Breast epithelium (tissue), 4 donors: Measurements from ENCODE around the gene SH3BGRL. TPM values are rescaled to one million over a fixed set of nuclear protein-coding genes. Genes with fewer than 3 reads are reported as not detected.
"Not testable (repeated sequence)": the region's sequence is repeated elsewhere in the genome, so short reads cannot be mapped to it uniquely, and the experiment has no call there.

ENCODE experiments used
- DNase-seq, 2 donors: peaks; one replicate each; pipeline ENCODE4 v3.0.0-alpha.2; 2019; ENCODE audit warnings: low spot score in 2 of 2
- H3K27ac ChIP-seq, 2 donors: fragments of 200-600 bp; sonication (generic) in 1 of 2; one replicate each; pipeline ENCODE4 v1.5.1; 2016 to 2019; ENCODE audit warnings: mild to moderate bottlenecking in 1 of 2
- H3K27me3 ChIP-seq, 2 donors: fragments of 200-600 bp; sonication (generic) in 1 of 2; one replicate each; pipeline versions ENCODE4 v1.5.1 to v1.6.0; 2017 to 2019; ENCODE audit warnings: control low read depth in 1 of 2, mild to moderate bottlenecking in 1 of 2
- H3K36me3 ChIP-seq: fragments of 200-600 bp; one replicate; pipeline ENCODE4 v1.5.1; 2019
- H3K4me1 ChIP-seq, 2 donors: fragments of 200-600 bp; sonication (generic); one replicate each; pipeline ENCODE4 v1.5.1; 2016 to 2019; ENCODE audit warnings: control low read depth in 1 of 2
- H3K4me3 ChIP-seq, 3 donors: fragments of 200-600 bp; sonication (generic); 1 replicate in 2 of 3; 2 replicates in 1 of 3; pipeline ENCODE4 v1.5.1; 2016 to 2019; ENCODE audit warnings: mild to moderate bottlenecking in 3 of 3, moderate library complexity in 2 of 3
- H3K9me3 ChIP-seq, 2 donors: fragments of 200-600 bp; sonication (generic) in 1 of 2; one replicate each; pipeline ENCODE4 v1.5.1; 2016 to 2019; ENCODE audit warnings: control low read depth in 1 of 2
- CTCF ChIP-seq, 3 donors: fragments of 450-650 bp; IDR thresholded peaks; one replicate each; pipeline ENCODE4 v1.5.1; 2016 to 2017; ENCODE audit warnings: antibody characterized with exemption in 3 of 3, mild to moderate bottlenecking in 3 of 3, moderate library complexity in 3 of 3
- POLR2A ChIP-seq: fragments of 450-650 bp; IDR thresholded peaks from one replicate; pipeline ENCODE4 v1.6.1; 2016; ENCODE audit warnings: antibody characterized with exemption, mild to moderate bottlenecking, moderate library complexity
- POLR2AphosphoS5 ChIP-seq, 3 donors: sonication (generic); formaldehyde crosslinking; IDR thresholded peaks; one replicate each; pipeline ENCODE4 v1.6.1; 2017; ENCODE audit warnings: antibody characterized with exemption in 3 of 3
- intact Hi-C: fragments of 100-400 bp; cut with DNase I; formaldehyde crosslinking; loops from one replicate; pipeline ENCODE4 v1.15.1; 2023; ENCODE audit warnings: low total_unique reads
- total RNA-seq, 3 donors: library from RNA; depleted of rRNA; stranded (reverse); fragments of >200 nt; gene quantifications; one replicate each; pipeline ENCODE4 v1.1.0, GENCODE V29; 2016

SH3BGRL gene
- total RNA-seq, 3 donors from 2014 or later: 145 to 294 (median 180) TPM

DNA sequence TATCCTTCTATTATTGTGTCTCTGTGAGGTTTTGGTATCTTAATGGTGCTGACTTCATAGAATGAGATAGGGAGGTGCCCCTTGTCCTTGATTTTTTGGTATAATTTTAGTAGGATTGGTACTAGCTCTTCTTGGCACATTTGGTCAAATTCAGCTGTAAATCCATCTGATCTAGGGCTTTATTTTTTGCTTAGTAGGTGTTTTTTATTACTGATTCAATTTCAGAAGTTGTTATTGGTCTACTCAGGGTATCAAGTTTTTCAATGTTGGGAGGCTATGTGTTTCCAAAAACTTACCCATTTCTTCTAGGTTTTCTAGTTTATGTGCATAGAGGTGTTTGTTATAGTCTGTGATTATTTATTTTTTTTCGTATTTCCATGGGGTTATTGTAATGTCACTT lies 103.3 kb downstream of the SH3BGRL start:
- H3K9me3 ChIP-seq: no peaks in the 10 kb centered on the region
- no peak overlapping the region for H3K27ac ChIP-seq
- no peak for DNase-seq
- peaks cover 0 to 6% of the 10 kb centered on the region in 2 donors for H3K27me3 ChIP-seq
- H3K36me3 ChIP-seq: no peaks in the 10 kb centered on the region
- TF ChIP-seq CTCF (IDR thresholded peaks at IDR 0.05) (no peak), POLR2AphosphoS5 (IDR thresholded peaks at IDR 0.05) (no peak), POLR2A (no peak)
- intact Hi-C loops: no loop called here
- no peaks in the 10 kb centered on the region for H3K4me1 ChIP-seq
- no peak overlapping the region for H3K4me3 ChIP-seq

DNA sequence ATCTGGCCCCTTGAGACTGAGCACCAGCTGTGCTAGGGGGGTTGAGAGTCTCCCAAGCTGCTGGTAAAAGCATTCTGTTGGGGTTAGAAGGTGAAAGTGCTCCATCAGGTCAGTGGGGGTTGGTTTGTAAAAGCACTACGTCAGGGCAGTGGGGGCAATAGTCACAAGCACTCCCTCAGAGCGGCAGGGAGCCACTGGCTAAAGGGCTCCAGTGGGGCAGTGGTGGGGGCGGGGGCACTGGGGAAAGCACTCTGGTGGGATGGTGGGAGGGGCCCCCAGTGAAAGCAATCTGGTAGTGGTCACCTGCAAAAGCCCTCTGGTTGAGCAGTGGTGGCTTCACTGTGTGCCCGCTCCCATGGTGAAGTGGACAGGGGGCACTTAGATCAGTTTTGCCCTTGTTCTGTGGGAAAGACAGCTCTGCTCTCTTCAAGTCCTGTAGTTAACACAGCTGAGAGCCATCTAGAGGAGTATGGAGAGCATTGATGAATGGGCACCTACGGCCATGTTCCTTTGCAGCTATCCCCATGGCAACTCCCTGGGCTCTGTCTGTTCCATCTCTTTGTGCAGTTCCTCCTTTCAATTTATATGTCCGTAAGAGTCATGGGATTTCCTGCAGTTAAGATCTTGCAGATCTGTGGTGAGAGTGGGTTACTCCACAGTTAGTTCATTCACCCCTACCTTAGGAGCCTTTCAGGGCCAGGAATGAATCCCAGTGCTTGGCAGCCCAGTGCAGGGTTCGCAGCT lies 106.4 kb downstream of the SH3BGRL start:
- TF ChIP-seq POLR2AphosphoS5 (IDR thresholded peaks at IDR 0.05) (no peak), POLR2A (no peak), CTCF (IDR thresholded peaks at IDR 0.05) (no peak)
- intact Hi-C loops: no loop called here

DNA sequence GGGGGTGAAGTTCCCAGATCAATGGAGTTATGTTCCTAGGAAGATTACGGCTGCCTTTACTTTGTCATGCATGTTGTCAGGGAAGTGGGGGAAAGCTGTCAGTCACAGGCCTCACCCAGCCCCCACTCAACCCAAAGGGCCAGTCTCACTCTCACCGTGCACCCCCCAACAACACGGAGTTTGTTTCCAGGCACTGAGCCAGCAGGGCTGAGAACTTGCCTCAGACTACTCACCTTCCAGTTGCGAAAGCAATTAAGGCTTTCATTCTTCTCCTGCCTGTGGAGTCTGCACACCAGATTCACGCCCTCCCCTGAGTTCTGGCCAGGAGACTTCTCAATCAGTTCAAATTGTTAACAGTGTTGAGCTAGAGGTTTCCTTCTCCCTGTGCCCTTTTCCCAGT lies 114.3 kb downstream of the SH3BGRL start:
- Histone ChIP-seq H3K9me3 (peaks cover 0 to 21% of the 10 kb centered on the region in 2 donors), H3K4me3 (no peak overlapping the region), H3K4me1 (no peaks in the 10 kb centered on the region), H3K27ac (no peak overlapping the region), H3K27me3 (no peaks in the 10 kb centered on the region), H3K36me3 (no peaks in the 10 kb centered on the region)
- intact Hi-C loops: no loop called here
- TF ChIP-seq POLR2A (no peak), CTCF (IDR thresholded peaks at IDR 0.05) (no peak), POLR2AphosphoS5 (IDR thresholded peaks at IDR 0.05) (no peak)
- DNase-seq: no peak

More for the DNA sequence above, 106.4 kb downstream of the SH3BGRL start:
- no peak overlapping the region for H3K27ac ChIP-seq
- H3K4me1 ChIP-seq: no peaks in the 10 kb centered on the region
- no peak for DNase-seq
- peaks cover 0 to 6% of the 10 kb centered on the region in 2 donors for H3K27me3 ChIP-seq
- peaks cover 0 to 14% of the 10 kb centered on the region in 2 donors for H3K9me3 ChIP-seq
- no peaks in the 10 kb centered on the region for H3K36me3 ChIP-seq
- H3K4me3 ChIP-seq: no peak overlapping the region

DNA sequence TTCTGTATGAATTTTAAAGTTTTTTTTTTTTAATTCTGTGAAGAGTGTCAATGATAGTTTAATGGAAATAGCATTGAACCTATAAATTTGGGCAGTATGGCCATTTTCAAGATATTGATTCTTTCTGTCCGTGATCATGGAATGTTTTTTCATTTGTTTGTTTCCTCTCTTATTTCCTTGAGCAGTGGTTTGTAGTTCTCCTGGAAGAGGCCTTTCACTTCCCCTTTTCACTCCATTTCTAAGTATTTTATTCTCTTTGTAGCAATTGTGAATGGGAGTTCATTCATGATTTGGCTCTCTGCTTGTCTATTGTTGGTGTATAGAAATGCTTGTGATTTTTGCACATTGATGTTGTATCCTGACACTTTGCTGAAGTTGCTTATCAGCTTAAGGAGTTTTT lies 129.8 kb downstream of the SH3BGRL start:
- H3K27me3 ChIP-seq, intact Hi-C loops, H3K4me3 ChIP-seq, H3K27ac ChIP-seq, H3K4me1 ChIP-seq, H3K36me3 ChIP-seq, DNase-seq: not testable (repeated sequence)
- peaks cover 0 to 15% of the 10 kb centered on the region in 2 donors for H3K9me3 ChIP-seq

DNA sequence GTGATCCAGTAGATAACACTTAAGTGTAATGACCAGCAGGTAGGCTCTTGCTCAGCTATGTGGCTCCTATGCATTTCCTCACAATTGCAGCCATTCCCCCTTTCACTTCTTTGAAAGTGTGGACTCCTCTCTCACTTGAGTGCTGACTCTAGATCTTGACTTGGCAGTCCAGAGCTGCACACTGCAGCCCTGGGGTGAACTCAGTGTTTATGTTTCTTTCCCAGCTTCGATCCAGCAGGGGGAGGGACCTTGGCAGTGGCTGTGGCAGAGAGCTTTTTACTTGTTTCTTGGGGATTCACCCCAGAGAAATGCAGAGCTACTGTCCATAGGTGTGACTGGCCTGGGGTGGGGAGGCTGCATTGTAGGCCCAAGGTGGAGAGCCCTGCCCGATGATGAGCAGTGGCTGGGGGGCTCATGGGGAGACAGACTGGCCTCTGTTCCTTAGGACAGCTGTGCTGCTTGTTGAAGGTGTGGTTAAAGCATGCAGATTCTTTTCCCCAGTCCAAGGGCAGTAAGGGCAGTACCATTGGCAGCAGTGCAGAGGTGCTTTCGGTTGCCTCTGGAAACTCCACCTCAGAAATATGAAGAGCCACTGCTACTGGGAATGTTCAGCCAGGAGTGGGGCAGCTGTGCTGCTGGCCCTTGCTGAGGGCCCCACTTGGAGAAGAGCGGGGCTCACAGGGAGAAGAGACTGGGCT lies 134.7 kb downstream of the SH3BGRL start:
- Histone ChIP-seq H3K4me1 (no peaks in the 10 kb centered on the region), H3K36me3 (no peaks in the 10 kb centered on the region), H3K27me3 (peaks cover 0 to 4% of the 10 kb centered on the region in 2 donors), H3K4me3 (no peak overlapping the region), H3K27ac (no peak overlapping the region), H3K9me3 (peaks cover 0 to 9% of the 10 kb centered on the region in 2 donors)
- TF ChIP-seq POLR2A: no peak
- no peak for TF ChIP-seq POLR2AphosphoS5 (IDR thresholded peaks at IDR 0.05)
- no peak for TF ChIP-seq CTCF (IDR thresholded peaks at IDR 0.05)
- DNase-seq: no peak
- intact Hi-C loops: no loop called here
